Measurements from ENCODE around the gene TEDC1.

The TEDC1 gene

DNA sequence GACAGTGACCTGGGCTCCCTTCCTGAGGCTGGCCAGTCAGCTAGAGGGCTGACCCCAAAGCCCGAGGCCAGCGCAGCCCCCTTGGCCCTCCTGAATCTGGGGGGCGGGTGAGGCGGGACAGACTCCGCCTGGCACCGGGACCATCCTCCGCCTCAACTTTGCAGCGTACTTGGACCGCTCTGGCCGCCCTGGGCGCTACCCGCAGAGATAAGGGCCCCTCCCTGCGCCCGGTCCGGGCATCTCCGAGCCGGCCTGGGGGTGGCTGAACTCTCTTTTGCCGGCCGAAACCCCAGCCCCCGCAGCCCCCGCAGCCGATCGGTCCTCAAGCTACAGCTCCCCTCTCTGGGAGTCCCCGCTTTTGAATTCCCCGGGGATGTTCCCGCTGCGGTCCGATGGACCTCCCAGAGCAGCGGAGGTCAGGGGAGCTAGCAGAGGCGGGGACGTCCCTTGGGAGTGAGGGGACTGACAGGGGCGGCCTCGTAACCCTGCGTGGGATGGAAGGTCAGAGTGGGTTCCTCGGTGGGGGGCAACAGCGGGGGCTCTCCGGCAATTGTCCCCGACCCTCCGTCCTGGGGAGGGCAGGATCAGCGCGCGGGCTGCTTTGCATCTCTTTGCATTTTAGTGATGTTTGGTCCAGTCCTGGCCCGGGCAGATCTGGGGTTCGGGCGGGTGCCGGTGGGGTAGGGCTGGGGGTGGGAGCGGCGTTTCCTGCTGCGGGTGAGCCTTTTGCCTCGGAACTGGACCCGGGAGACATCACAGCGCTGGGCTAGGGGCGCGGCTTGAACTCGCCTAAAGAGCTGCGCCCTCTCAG lies 4.7 kb upstream of the TEDC1 start, which contains the start of gene CRIP1:
TSS of gene CRIP1 (plus strand) at position 724 of the 811 bp plus-strand sequence. CDS start 374 bp downstream, outside the sequence.
- DNase-seq = no peak

- peak; percentile 75 for DNase-seq
Observed at GRCh38 chr14:105486974-105487448, 4.0 kb upstream of the TEDC1 start.

- peak; percentile 73 for DNase-seq
Observed at GRCh38 chr14:105487449-105487985, 3.5 kb upstream of the TEDC1 start.

GRCh38 chr14:105487986-105488777 lies 2.9 kb upstream of the TEDC1 start:
- DNase-seq = no peak

DNA sequence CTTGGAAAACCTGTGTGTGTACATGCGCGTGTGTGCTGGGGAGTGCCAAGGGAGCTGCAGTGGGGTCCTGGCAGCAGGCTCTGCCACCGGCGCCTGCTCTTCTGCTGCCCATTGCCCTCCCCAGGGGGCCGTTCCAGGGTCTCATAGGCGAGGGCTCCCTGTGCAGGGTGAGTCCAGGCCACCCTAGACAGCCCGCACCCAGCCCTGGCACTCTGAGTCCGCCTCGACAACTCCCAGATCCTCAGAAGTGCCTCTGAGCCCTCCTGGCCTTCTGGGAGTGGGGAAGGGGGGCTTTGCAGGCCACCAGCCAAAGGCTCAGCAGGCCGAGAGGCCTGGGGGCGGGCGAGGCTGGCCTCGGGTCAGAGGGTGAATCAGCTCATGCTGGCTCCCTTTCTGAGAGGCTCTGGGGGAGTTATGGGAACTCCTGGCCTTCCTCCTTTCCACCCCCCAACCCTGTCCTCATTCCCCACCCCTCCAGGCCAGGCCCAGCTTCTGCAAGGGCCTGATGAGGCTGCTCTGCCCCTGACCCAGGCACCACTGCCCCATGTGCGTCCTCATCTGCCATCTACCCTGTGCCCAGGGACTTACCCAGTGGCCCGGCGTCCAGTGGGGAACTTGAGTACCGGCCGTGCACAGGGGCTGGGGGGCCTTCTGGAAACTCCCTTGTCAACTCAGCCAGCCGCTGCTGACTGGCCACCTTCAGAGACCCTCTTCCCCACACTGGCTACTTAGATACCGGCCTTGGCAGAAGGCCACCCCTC lies 2.1 kb upstream of the TEDC1 start:
- no peak for DNase-seq

DNA sequence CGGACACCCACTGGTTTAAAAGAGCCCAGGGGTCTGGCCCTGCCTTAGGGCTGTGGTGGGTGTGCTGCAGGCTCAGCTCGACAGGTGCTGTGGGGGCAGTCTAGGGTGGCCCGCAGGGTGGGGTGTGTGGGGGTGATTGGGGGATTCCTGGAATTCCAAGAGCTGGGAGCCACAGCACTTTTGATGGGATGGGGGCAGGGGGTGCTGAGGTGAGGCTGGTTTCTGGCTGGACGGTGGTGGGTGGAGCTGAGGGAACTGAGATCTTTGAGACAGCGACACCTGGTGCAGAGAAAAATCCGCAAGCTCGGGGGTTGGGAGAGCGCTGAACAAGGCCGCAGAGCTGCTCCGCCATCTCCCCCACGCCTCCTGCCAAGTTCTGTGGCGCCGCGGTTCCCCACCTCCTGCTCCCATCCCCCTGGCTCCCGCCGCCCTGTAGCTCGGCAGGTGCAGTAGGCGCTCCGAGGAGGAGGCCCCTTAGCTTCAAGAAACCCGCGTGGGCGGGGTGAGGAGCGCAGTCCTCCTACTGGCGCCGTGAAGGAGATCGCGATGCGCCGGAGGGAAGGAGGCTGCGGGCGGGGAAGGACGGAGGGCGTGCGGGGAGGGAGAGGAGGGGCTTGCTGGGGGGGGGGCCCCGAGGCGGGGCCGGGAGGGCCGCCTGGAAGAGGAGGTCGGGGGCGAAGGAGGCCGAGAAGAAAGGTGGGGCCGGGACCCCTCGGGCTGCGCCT lies 1.3 kb upstream of the TEDC1 start:
- DNase-seq = peak; percentile 89

GRCh38 chr14:105490267-105490571 lies 827 bp upstream of the TEDC1 start:
- no peak for DNase-seq

DNA sequence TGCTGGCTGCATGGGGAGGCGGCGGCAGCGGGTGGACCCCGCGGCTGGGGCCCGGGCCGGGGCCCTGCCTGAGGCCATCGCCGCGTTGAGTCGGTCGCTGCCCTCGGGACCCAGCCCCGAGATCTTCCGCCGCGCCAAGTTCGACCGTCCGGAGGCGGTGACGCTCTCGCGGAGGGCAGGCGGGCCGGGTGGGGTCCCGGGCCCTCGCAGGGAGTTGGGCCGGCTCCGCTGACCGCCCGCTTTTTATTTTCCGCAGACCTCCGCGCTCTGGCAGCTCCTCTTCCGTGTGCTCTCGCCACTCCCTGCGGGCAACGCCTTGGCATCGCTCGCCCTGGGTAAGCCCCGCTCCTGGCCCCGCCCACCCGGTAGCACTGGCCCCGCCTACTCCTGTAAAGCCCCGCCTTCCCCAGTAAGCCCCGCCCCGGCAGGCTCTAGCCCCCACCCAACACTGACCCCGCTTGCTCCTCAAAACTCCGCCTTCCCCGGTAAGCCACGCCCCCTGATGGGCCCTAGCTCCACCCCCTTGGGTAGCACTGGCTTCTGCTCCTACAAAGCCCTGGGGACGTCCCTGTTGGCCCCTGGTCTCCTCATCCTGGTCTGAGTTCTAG lies 424 bp downstream of the TEDC1 start:
- DNase-seq = peak; percentile 91

DNA sequence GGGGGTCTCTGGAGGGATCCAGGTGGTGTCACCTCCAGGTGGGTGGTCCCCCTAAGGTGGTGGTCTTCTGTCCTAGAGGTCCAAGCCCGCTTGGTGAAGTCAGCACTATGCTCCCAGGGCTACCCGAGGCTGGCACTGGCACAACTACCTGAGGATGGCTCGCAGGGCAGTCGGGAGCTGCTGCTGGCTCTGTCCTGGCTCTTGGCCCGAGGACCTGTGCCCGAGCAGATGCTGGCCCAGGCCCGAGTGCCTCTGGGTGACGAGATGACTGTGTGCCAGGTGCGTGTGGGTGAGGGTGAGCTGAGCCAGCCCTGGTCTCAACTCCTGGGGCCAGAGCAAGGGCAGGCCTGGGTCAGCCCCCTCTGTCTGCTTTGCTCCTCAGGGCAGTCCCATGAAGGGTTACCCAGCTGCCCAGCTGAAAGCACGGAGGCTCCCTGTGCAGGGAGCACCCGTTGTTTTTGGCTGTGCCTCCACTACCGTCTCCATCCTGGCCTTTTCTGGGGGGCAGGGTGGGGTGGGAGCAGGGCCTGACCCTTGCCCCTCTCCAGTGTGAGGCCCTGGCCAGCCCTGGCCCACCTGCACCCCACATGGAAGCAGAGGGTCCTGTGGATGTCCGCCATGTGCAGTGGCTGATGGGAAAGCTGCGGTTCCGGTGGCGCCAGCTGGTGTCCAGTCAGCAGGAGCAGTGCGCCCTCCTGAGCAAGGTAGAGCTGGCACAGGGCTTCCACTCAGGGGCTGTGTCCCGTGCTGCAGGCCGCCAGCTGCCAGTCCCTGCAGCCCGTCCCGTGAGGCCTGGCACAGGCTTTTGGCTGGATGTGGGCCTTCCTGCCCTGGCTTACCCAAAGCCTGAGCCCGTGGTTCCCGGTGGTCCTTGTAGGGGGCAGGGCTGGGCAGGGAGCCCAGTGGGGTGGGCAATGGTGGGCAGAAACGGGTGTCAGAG lies 1.3 kb downstream of the TEDC1 start:
- DNase-seq = peak; percentile 1

DNA sequence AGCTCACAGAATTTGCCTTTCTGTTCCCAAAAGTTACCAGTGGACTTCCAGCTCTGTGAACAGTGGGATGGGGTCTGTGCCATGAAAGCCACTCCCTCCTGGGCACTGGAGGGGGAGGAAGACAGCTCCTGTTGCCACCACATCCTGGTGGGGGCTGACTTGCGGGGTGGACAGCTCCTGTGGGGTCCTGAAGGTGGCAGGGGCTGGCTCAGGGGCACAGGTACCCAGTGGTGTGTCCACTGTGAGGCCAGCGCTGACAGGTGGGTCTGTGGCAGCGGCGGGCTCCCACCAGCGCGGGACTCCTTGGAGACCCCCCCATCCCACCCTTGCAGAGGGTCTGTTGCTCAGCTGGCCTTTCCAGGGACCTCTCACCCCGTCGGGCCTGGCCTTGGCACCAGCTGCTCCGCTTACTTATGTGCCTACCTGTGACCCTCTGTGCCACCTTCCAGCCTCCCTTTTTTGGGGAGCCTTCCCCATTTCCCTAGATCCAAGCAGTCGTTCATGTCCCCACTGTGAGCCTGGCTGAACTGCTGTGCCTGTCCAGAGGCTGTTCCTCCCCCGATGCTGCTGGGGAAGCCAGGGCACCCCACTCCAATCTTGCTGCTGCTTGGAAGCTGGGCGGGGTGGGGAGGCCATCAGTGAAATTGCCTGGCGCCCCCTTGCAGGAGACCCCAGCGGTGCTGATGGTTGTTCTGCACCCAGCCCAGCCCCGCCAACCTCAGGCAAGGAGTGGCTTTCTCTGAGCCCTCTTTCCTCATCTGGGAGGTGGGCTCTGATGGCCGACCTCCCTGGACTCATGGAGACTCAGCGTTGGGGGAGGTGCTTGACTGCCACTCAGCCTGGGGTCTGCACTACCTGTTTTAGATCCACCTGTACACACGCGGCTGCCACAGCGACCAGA lies 2.2 kb downstream of the TEDC1 start:
- DNase-seq = peak; percentile 6

DNA sequence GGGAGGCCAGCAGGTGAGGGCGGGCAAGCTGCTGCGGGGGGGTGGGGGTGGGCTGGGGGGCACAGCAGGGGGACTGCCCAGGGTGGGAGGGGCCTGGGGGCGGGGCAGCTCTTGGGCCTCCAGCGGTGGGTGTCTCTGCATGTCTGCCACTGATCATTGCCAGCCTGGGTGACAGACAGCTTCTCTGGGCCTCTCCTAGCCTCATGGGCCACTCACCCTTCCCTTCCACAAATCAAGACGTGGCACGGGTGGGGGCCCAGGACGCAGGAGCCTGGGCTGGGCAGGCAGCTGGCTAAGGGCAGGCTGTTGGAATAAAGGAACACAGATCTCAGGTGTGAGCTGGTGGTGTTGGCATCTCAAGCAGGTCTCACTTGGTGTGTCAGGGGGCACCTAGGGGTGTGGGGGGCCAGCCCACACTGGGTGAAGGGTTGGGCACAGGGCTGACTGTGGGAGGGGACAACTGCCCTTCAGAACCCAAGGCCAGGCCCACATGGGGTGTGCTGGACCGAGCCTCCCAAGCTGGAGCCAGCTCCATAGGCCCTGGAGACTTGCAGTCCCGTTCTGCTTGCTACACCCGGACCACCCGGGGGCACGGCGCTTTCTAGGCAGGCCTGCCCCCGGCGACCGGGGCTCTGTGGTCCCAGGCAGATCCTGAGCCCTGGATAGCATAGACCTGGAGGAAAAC lies 3.0 kb downstream of the TEDC1 start:
- peak; percentile 1 for DNase-seq

- DNase-seq = no peak
Observed at GRCh38 chr14:105494606-105494929, 3.5 kb downstream of the TEDC1 start.

DNA sequence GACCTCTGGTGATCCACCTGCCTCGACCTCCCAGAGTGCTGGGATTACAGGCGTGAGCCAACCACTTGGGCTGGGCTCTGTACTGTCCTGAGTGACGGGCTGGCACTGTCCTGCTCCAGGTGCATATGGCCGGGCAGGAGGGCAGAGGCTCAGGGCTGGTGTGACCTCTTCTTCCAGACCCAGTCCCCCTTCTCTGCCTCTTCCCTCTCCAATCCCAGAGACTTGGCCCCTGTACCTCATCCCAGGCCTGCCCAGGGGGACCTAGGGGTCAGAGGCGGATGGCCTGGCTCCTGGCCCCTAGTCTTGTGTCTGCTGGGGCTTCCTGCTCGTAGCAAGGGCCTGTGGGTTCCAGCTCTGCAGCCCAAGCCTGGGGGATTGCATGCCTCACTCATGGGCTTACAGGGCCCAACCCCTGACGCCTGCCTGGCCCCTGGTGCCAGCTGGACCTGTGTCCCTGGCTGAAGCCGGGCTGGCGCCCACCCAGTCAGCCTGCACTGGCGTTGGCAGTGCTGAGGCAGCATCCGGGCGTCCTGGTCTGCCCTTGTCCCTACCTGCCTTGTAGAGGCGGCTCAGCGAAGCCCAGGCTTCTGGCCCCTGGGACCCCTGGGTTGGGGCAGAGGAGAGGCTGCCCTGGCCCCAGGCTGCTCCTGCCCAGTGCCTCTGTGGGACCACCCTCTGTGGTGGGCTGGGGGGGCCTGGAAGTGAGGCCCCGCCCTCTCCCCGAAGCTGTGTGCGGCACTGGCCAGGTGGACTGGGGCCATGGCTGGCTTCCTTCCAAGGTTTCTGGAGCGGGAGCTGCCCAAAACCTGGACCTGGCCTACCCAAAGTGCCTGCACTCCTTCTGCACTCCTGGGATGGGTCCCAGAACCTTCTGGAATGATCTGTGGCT lies 4.3 kb downstream of the TEDC1 start:
- peak; percentile 2 for DNase-seq

- DNase-seq = no peak
Observed at GRCh38 chr14:105495990-105496830, 5.2 kb downstream of the TEDC1 start.

DNA sequence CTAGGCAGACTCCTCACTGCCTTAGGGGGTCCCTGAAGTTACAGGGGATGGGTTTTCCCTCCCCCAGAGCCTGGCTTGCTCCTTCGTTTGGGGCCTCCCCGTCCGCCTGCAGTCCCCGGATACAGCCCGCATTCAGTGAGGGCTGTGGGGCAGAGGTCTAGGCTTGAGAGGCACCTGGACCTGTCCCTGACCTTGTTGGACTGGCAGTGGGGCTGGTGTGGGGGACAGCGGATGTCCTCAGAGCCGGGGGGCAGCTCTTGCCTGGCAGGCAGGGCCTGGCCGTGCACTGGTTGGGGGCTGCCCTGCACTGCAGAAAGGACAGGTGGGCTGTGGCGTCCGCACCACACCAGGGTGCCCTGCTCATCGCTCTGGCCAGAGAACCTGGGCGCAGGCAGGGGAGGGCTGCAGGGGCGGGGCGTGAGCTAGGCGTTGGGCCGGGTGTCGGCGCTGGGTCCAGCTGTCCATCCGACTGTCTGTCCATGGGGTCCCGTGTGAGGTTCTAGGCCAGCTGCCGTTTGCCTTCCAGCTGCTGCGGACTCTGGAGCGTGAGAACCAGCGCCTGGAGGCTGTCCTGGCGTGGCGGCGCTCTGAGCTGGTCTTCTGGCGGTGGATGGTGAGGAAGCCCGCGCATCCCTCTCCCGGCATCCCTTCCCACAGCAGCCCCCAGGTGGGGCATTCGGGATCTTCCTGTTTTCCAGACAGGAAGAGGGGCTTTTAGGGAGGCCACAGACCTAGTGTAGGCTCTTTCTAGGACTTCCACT lies 6.0 kb downstream of the TEDC1 start:
- no peak for DNase-seq
